Stimulated activated CD4-positive, alpha-beta T cell treated with anti-CD3 and anti-CD28 coated beads, Interleukin-1b, Interleukin-23, amount 100 ng/mL, for 4 hours (primary cell): ENCODE data around the gene HOXA1.

ENCODE experiments used
- DNase-seq, 2 donors: peaks; one replicate each; pipeline ENCODE4 v3.0.0-alpha.2; 2020; ENCODE audit warnings: low read depth in 2 of 2

The HOXA1 gene

GRCh38 chr7:27095897-27096767 is at the start of gene HOXA1:
TSS of gene HOXA1 (minus strand) at chr7:27096000. CDS start at chr7:27095912, 88 bp downstream.
- DNase-seq = peak; percentile 30 to 53

GRCh38 chr7:27145165-27145913 is 49.5 kb upstream of the HOXA1 start:
- DNase-seq = no peak

GRCh38 chr7:27144781-27145164 is 49.0 kb upstream of the HOXA1 start:
- DNase-seq = no peak

GRCh38 chr7:27143950-27144780 is 48.4 kb upstream of the HOXA1 start:
- DNase-seq = no peak

GRCh38 chr7:27143023-27143949 is 47.5 kb upstream of the HOXA1 start, which contains the start of gene HOXA5:
TSS of gene HOXA5 (minus strand) at chr7:27143681. CDS start at chr7:27143607, 74 bp downstream.
- no peak for DNase-seq

- no peak for DNase-seq
These were observed 46.8 kb upstream of the HOXA1 start for GRCh38 chr7:27142580-27143022.

GRCh38 chr7:27141923-27142579 is 46.3 kb upstream of the HOXA1 start:
- DNase-seq = no peak

GRCh38 chr7:27141137-27141922 is 45.5 kb upstream of the HOXA1 start:
- DNase-seq = no peak

- no peak for DNase-seq
These were observed 44.5 kb upstream of the HOXA1 start for GRCh38 chr7:27140126-27140857.

- no peak for DNase-seq
These were observed 43.7 kb upstream of the HOXA1 start for GRCh38 chr7:27139334-27140125.

GRCh38 chr7:27138985-27139333 is 43.2 kb upstream of the HOXA1 start:
- DNase-seq = no peak

GRCh38 chr7:27138472-27138871 is 42.7 kb upstream of the HOXA1 start:
- DNase-seq = no peak

GRCh38 chr7:27137640-27138315 is 42.0 kb upstream of the HOXA1 start:
- no peak for DNase-seq

GRCh38 chr7:27134392-27134791 is 38.6 kb upstream of the HOXA1 start:
- no peak for DNase-seq

GRCh38 chr7:27133409-27134231 is 37.8 kb upstream of the HOXA1 start:
- DNase-seq = no peak

GRCh38 chr7:27132978-27133377 is 37.2 kb upstream of the HOXA1 start:
- no peak for DNase-seq

GRCh38 chr7:27132214-27132613 is 36.4 kb upstream of the HOXA1 start:
- no peak for DNase-seq
